ENCODE measurements around the gene NRIP1. TPM values are rescaled to one million over a fixed set of nuclear protein-coding genes. Genes with fewer than 3 reads are reported as not detected.

The NRIP1 gene
- total and polyA plus RNA-seq, 2 donors (not counting 3 experiments of a cell fraction or from before 2014, with no cell fraction given), result 2.8 to 24.0 TPM

DNA sequence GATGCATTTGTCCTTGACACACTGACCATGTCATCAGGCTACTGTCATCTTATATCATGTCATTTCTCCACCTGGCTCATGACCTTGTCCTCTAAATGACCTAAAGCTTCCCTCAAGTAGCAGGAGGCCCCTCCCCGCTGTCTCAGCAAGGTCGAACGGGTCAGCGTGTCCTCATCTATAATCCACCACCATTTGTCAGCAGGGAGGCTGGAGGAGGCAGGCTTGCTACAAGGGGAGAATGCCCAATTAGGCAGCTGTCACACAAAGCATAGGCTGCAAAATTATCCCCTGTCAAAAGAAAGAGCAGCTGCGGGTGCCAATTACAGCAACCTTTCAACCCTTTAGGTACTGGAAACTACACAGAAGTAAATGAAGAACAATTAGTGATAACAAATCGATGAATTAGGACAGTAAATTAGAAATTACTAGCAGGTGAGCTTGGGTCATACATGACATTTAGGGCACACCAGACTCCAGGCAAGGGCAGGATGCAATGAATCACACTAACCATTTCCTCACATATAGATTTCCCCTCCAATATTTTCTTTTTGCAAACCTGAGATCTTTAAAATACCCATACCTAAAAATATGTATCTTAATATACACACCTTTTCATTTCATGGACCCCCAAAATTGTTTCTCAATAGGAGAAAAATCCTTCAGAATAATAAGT is 61.2 kb downstream of the NRIP1 start:
- BruUV-seq (replicated peaks), result no TSS peak
- no peak for DNase-seq (ENCODE audit: low read depth, low spot score)
- Histone ChIP-seq H3K4me2 (ENCODE audit: insufficient read depth, low read length) (no peak overlapping the region), H3K27ac (ENCODE audit: insufficient read depth, low read depth, low read length) (no peak overlapping the region), H2AFZ (ENCODE audit: low read depth, low read length) (no peak overlapping the region), H3K4me3 (replicated peaks in 1 of 3; ENCODE audit: insufficient read depth in 1 of 3, low read depth in 1 of 3, low read length in 3 of 3) (no peak overlapping the region), H3K9ac (replicated peaks; ENCODE audit: extremely low read depth, insufficient read depth, low read length) (no peak overlapping the region), H4K20me1 (replicated peaks; ENCODE audit: control insufficient read depth, extremely low read depth, insufficient read depth, low read length) (peaks cover 5% of the 10 kb centered on the region), H3K79me2 (ENCODE audit: control insufficient read depth, insufficient read depth, low read length) (peaks cover 93% of the 10 kb centered on the region), H3K27me3 (ENCODE audit: control insufficient read depth in 2 of 2, insufficient read depth in 2 of 2, low read length in 2 of 2) (no peaks in the 10 kb centered on the region), H3K4me1 (ENCODE audit: control insufficient read depth, extremely low read depth, insufficient read depth, low read length) (peaks cover 14% of the 10 kb centered on the region), H3K36me3 (ENCODE audit: control insufficient read depth in 2 of 2, extremely low read depth in 1 of 2, insufficient read depth in 2 of 2, low read length in 2 of 2) (no peaks in the 10 kb centered on the region), H3K9me1 (replicated peaks; ENCODE audit: control insufficient read depth, extremely low read depth, insufficient read depth, low read length) (no peaks in the 10 kb centered on the region), H3K9me3 (replicated peaks; ENCODE audit: control insufficient read depth, insufficient read depth, low read length) (no peaks in the 10 kb centered on the region)
- no peak for FAIRE-seq
- ChIA-PET CTCF (no interaction called here), POLR2A (no interaction called here)
- dilution Hi-C loops (cut with MboI; ENCODE audit: extremely low pct_ligation_motif_present, low sequenced_read_pairs) (no loop called here), intact Hi-C loops (cut with micrococcal nuclease) (no loop called here)
- TF ChIP-seq, protein P1, sequence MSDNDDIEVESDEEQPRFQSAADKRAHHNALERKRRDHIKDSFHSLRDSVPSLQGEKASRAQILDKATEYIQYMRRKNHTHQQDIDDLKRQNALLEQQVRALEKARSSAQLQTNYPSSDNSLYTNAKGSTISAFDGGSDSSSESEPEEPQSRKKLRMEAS (IDR thresholded peaks at IDR 0.05; ENCODE audit: insufficient read depth, insufficient read length), result no peak
- TF ChIP-seq POLR2A (IDR thresholded peaks at IDR 0.05; ENCODE audit: low read depth, low read length) (no peak), FOS (IDR thresholded peaks at IDR 0.05; ENCODE audit: borderline replicate concordance, insufficient read depth, low read length) (peak; percentile 12), CTCF (IDR thresholded peaks at IDR 0.05; ENCODE audit: extremely low read depth in 1 of 2, insufficient read depth in 1 of 2, low read depth in 1 of 2, low read length in 2 of 2) (no peak), MYC (IDR thresholded peaks at IDR 0.05; ENCODE audit: low read depth, low read length) (no peak)

Data from endothelial cell of umbilical vein (primary cell).